K562 (cell line): ENCODE data around the gene GLCCI1. TPM values are rescaled to one million over a fixed set of nuclear protein-coding genes. Genes with fewer than 3 reads are reported as not detected.

ENCODE experiments used
- ELF4 ChIP-seq: fragments of 450-650 bp; formaldehyde crosslinking; IDR thresholded peaks from 2 replicates; pipeline ENCODE4 v1.4.0; 2022; ENCODE audit warnings: missing genetic modification characterization
- HCFC1 ChIP-seq: IDR thresholded peaks from 2 replicates; pipeline ENCODE4 v1.6.1; 2012; ENCODE audit warnings: low read depth, low read length, improper control_type of control experiment
- HNRNPK ChIP-seq: fragments of 200-400 bp; formaldehyde crosslinking; IDR thresholded peaks from one replicate; pipeline ENCODE4 v1.6.1; 2018; ENCODE audit warnings: mild to moderate bottlenecking, low read depth, low read length; ENCODE audit not compliant: poor library complexity, severe bottlenecking
- HSF4 ChIP-seq: fragments of 250-450 bp; sonication (Bioruptor Pico); IDR thresholded peaks from 2 replicates; pipeline ENCODE4 v2.1.2; 2022; ENCODE audit warnings: mild to moderate bottlenecking, moderate library complexity, borderline replicate concordance
- KLF13 ChIP-seq: fragments of 450-650 bp; IDR thresholded peaks from 2 replicates; pipeline ENCODE4 v1.6.1; 2016; ENCODE audit warnings: missing genetic modification characterization, low read depth, mild to moderate bottlenecking, missing compliant biosample characterization, moderate library complexity, borderline replicate concordance
- L3MBTL2 ChIP-seq: fragments of 450-650 bp; IDR thresholded peaks from 2 replicates; pipeline ENCODE4 v1.6.1; 2016; ENCODE audit warnings: mild to moderate bottlenecking, moderate library complexity
- PTBP1 ChIP-seq: fragments of 200-400 bp; formaldehyde crosslinking; IDR thresholded peaks from 2 replicates; pipeline ENCODE4 v1.6.1; 2017; ENCODE audit warnings: low read depth, low read length
- RAD21 ChIP-seq, 2 experiments: fragments of 250-450 bp in 1 of 2; fragments of 450-650 bp in 1 of 2; sonication (Bioruptor Pico) in 1 of 2; formaldehyde crosslinking in 1 of 2; IDR thresholded peaks in 1 of 2; conservative IDR thresholded peaks in 1 of 2; 2 replicates each; pipeline versions ENCODE4 v1.4.0 to v1.8.0; 2020 to 2022; ENCODE audit warnings: mild to moderate bottlenecking in 2 of 2, moderate library complexity in 1 of 2
- TBP ChIP-seq: optimal IDR thresholded peaks from 2 replicates; pipeline ENCODE3; 2011; ENCODE audit warnings: low read depth, low read length, improper control_type of control experiment
- TEAD1 ChIP-seq, 2 experiments: fragments of 450-650 bp in 1 of 2; sonication (generic) in 1 of 2; formaldehyde crosslinking; IDR thresholded peaks; 2 replicates each; pipeline versions ENCODE4 v1.4.0 to v1.8.0; 2020 to 2022; ENCODE audit warnings: mild to moderate bottlenecking in 2 of 2, missing genetic modification reagents in 1 of 2
- ZBTB17 ChIP-seq: fragments of 450-650 bp; formaldehyde crosslinking; IDR thresholded peaks from 2 replicates; pipeline ENCODE4 v1.4.0; 2020; ENCODE audit warnings: mild to moderate bottlenecking
- ZNF232 ChIP-seq: sonication (generic); formaldehyde crosslinking; IDR thresholded peaks from 2 replicates; pipeline ENCODE4 v1.8.0; 2022; ENCODE audit warnings: mild to moderate bottlenecking, missing genetic modification reagents
- polyA plus RNA-seq, 8 experiments: library from polyadenylated mRNA; depleted of rRNA in 4 of 8; stranded (reverse) in 5 of 8; unstranded in 3 of 8; fragments of >200 nt; fragmentation: Nextera tagmentation in 2 of 8; fragmentation: Illumina TruSeq in 1 of 8; extraction: Ambion mirVana in 2 of 8; extraction: Trizol in 1 of 8; gene quantifications; 2 replicates each; pipeline versions ENCODE4 v1.2.1 to v1.2.3, GENCODE V29; 2011 to 2014; ENCODE audit warnings: inconsistent platforms in 1 of 8, missing spikeins in 1 of 8
- total RNA-seq, 7 experiments: library from RNA; depleted of rRNA in 6 of 7; stranded (reverse); fragments of >200 nt in 6 of 7; fragmentation: Illumina TruSeq in 2 of 7; extraction: Trizol in 2 of 7; gene quantifications; 2 replicates each; pipeline versions ENCODE4 v1.2.1 to v1.2.3, GENCODE V29; 2011 to 2021; ENCODE audit warnings: low replicate concordance in 1 of 7
- TF ChIP-seq, protein P1 (sequence below): fragments of 450-650 bp; IDR thresholded peaks from 2 replicates; pipeline ENCODE4 v1.6.1; 2016; ENCODE audit warnings: mild to moderate bottlenecking, moderate library complexity
- TF ChIP-seq, protein P2 (sequence below): sonication (generic); formaldehyde crosslinking; IDR thresholded peaks from 2 replicates; pipeline ENCODE4 v1.8.1; 2022; ENCODE audit warnings: missing genetic modification reagents

GLCCI1 gene
- total and polyA plus RNA-seq, 9 of the 15 experiments (the other 6 are each of a cell fraction or from before 2014, with no cell fraction given), result 2.7 to 11.9 (median 7.2) TPM

DNA sequence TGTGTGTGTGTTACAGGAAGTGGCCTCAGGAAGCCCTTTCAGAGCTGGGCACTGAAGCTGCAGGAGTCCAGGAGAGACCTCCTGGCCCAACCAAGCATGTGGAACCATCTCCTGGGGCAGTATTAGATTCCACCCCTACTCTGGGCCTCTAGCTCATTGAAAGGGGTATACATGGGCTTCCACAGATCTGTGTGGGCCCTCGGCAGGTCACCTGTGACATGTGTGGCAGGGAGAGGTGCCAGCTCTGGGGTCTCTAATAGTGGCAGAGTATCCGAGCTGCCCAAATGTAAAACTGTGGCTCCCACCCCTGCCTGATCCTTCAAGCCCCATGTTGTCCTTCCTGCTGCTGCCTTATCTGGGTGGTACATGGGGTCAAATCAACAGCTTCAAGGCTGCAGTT lies 144.1 kb downstream of the GLCCI1 start (continued):
- TF ChIP-seq, protein P1, sequence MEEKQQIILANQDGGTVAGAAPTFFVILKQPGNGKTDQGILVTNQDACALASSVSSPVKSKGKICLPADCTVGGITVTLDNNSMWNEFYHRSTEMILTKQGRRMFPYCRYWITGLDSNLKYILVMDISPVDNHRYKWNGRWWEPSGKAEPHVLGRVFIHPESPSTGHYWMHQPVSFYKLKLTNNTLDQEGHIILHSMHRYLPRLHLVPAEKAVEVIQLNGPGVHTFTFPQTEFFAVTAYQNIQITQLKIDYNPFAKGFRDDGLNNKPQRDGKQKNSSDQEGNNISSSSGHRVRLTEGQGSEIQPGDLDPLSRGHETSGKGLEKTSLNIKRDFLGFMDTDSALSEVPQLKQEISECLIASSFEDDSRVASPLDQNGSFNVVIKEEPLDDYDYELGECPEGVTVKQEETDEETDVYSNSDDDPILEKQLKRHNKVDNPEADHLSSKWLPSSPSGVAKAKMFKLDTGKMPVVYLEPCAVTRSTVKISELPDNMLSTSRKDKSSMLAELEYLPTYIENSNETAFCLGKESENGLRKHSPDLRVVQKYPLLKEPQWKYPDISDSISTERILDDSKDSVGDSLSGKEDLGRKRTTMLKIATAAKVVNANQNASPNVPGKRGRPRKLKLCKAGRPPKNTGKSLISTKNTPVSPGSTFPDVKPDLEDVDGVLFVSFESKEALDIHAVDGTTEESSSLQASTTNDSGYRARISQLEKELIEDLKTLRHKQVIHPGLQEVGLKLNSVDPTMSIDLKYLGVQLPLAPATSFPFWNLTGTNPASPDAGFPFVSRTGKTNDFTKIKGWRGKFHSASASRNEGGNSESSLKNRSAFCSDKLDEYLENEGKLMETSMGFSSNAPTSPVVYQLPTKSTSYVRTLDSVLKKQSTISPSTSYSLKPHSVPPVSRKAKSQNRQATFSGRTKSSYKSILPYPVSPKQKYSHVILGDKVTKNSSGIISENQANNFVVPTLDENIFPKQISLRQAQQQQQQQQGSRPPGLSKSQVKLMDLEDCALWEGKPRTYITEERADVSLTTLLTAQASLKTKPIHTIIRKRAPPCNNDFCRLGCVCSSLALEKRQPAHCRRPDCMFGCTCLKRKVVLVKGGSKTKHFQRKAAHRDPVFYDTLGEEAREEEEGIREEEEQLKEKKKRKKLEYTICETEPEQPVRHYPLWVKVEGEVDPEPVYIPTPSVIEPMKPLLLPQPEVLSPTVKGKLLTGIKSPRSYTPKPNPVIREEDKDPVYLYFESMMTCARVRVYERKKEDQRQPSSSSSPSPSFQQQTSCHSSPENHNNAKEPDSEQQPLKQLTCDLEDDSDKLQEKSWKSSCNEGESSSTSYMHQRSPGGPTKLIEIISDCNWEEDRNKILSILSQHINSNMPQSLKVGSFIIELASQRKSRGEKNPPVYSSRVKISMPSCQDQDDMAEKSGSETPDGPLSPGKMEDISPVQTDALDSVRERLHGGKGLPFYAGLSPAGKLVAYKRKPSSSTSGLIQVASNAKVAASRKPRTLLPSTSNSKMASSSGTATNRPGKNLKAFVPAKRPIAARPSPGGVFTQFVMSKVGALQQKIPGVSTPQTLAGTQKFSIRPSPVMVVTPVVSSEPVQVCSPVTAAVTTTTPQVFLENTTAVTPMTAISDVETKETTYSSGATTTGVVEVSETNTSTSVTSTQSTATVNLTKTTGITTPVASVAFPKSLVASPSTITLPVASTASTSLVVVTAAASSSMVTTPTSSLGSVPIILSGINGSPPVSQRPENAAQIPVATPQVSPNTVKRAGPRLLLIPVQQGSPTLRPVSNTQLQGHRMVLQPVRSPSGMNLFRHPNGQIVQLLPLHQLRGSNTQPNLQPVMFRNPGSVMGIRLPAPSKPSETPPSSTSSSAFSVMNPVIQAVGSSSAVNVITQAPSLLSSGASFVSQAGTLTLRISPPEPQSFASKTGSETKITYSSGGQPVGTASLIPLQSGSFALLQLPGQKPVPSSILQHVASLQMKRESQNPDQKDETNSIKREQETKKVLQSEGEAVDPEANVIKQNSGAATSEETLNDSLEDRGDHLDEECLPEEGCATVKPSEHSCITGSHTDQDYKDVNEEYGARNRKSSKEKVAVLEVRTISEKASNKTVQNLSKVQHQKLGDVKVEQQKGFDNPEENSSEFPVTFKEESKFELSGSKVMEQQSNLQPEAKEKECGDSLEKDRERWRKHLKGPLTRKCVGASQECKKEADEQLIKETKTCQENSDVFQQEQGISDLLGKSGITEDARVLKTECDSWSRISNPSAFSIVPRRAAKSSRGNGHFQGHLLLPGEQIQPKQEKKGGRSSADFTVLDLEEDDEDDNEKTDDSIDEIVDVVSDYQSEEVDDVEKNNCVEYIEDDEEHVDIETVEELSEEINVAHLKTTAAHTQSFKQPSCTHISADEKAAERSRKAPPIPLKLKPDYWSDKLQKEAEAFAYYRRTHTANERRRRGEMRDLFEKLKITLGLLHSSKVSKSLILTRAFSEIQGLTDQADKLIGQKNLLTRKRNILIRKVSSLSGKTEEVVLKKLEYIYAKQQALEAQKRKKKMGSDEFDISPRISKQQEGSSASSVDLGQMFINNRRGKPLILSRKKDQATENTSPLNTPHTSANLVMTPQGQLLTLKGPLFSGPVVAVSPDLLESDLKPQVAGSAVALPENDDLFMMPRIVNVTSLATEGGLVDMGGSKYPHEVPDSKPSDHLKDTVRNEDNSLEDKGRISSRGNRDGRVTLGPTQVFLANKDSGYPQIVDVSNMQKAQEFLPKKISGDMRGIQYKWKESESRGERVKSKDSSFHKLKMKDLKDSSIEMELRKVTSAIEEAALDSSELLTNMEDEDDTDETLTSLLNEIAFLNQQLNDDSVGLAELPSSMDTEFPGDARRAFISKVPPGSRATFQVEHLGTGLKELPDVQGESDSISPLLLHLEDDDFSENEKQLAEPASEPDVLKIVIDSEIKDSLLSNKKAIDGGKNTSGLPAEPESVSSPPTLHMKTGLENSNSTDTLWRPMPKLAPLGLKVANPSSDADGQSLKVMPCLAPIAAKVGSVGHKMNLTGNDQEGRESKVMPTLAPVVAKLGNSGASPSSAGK, result no peak
- TF ChIP-seq TEAD1 (CRISPR knock-in tag; IDR thresholded peaks at IDR 0.05) (no peak), ZBTB17 (CRISPR knock-in tag) (no peak), PTBP1 (no peak), RAD21 (CRISPR knock-in tag; conservative IDR thresholded peaks at IDR 0.05 in 1 of 2, IDR thresholded peaks at IDR 0.05 in 1 of 2) (no peak), HSF4 (CRISPR knock-in tag) (no peak), KLF13 (tag) (no peak), TBP (no peak), HNRNPK (no peak), L3MBTL2 (no peak), HCFC1 (no peak), ZNF232 (CRISPR knock-in tag) (no peak), ELF4 (CRISPR knock-in tag) (no peak)
- TF ChIP-seq, protein P2, sequence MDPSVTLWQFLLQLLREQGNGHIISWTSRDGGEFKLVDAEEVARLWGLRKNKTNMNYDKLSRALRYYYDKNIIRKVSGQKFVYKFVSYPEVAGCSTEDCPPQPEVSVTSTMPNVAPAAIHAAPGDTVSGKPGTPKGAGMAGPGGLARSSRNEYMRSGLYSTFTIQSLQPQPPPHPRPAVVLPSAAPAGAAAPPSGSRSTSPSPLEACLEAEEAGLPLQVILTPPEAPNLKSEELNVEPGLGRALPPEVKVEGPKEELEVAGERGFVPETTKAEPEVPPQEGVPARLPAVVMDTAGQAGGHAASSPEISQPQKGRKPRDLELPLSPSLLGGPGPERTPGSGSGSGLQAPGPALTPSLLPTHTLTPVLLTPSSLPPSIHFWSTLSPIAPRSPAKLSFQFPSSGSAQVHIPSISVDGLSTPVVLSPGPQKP, result no peak
